Fibroblast of lung (primary cell): ENCODE data around the gene UTS2B. TPM values are rescaled to one million over a fixed set of nuclear protein-coding genes. Genes with fewer than 3 reads are reported as not detected.

Experiments used
- DNase-seq, 2 donors: peaks; one replicate each; pipeline versions ENCODE4 v3.0.0 to v3.0.0-alpha.2; 2010; ENCODE audit warnings: low read depth in 2 of 2
- H2AFZ ChIP-seq: 2 replicates; pipeline ENCODE4 v1.5.1; 2012; ENCODE audit warnings: low read length, control low read depth, inconsistent platforms
- H3K27ac ChIP-seq: 2 replicates; pipeline ENCODE4 v1.5.1; 2011; ENCODE audit warnings: low read length, control low read depth; ENCODE audit not compliant: insufficient read depth
- H3K27me3 ChIP-seq: 2 replicates; pipeline ENCODE4 v1.5.1; 2011; ENCODE audit warnings: mild to moderate bottlenecking, low read length; ENCODE audit not compliant: control insufficient read depth, insufficient read depth
- H3K36me3 ChIP-seq: 2 replicates; pipeline ENCODE4 v1.5.1; 2011; ENCODE audit warnings: low read length; ENCODE audit not compliant: control insufficient read depth, insufficient read depth
- H3K4me1 ChIP-seq: 2 replicates; pipeline ENCODE4 v1.5.1; 2011; ENCODE audit warnings: low read length; ENCODE audit not compliant: control insufficient read depth, insufficient read depth; ENCODE audit errors: extremely low read depth
- H3K4me2 ChIP-seq: 2 replicates; pipeline ENCODE4 v1.5.1; 2011; ENCODE audit warnings: low read length, control low read depth; ENCODE audit not compliant: insufficient read depth; ENCODE audit errors: extremely low read depth
- H3K4me3 ChIP-seq, 4 experiments: fragments of 200-600 bp in 1 of 4; sonication (generic) in 1 of 4; replicated peaks in 1 of 4; 2 replicates each; pipeline ENCODE4 v1.5.1; 2011 to 2016; ENCODE audit warnings: low read length in 4 of 4, low read depth in 3 of 4, mild to moderate bottlenecking in 3 of 4, control low read depth in 2 of 4, inconsistent platforms in 1 of 4, mixed read lengths in 1 of 4; ENCODE audit not compliant: insufficient read depth in 1 of 4; ENCODE audit errors: control extremely low read depth in 1 of 4
- H3K79me2 ChIP-seq: 2 replicates; pipeline ENCODE4 v1.5.1; 2012; ENCODE audit warnings: mild to moderate bottlenecking, low read length, inconsistent platforms; ENCODE audit not compliant: control insufficient read depth, insufficient read depth
- H3K9ac ChIP-seq: 2 replicates; pipeline ENCODE4 v1.5.1; 2011; ENCODE audit warnings: mild to moderate bottlenecking, low read length, control low read depth; ENCODE audit not compliant: insufficient read depth
- H3K9me3 ChIP-seq: 2 replicates; pipeline ENCODE4 v1.5.1; 2012; ENCODE audit warnings: low read depth, low read length; ENCODE audit not compliant: control insufficient read depth, insufficient read depth
- H4K20me1 ChIP-seq: 2 replicates; pipeline ENCODE4 v1.5.1; 2011; ENCODE audit warnings: low read length; ENCODE audit not compliant: control insufficient read depth, insufficient read depth; ENCODE audit errors: extremely low read depth
- CTCF ChIP-seq, 2 donors: IDR thresholded peaks in 1 of 2; conservative IDR thresholded peaks in 1 of 2; 1 replicate in 1 of 2; 2 replicates in 1 of 2; pipeline ENCODE4 v1.5.1; 2011 to 2012; ENCODE audit warnings: low read length in 2 of 2, control low read depth in 1 of 2, inconsistent platforms in 1 of 2, low read depth in 1 of 2, mild to moderate bottlenecking in 1 of 2
- EZH2 ChIP-seq: IDR thresholded peaks from 2 replicates; pipeline ENCODE4 v1.5.1; 2012; ENCODE audit warnings: low read length, control low read depth, mild to moderate bottlenecking; ENCODE audit errors: missing control alignments
- polyA plus RNA-seq, 2 donors: library from polyadenylated mRNA; depleted of rRNA in 1 of 2; stranded (reverse) in 1 of 2; unstranded in 1 of 2; fragments of >200 nt; gene quantifications; 2 replicates each; pipeline ENCODE4 v1.2.1, GENCODE V29; 2011 to 2012; ENCODE audit warnings: missing spikeins in 1 of 2
- total RNA-seq: library from RNA; depleted of rRNA; stranded (reverse); fragments of >200 nt; gene quantifications from 2 replicates; pipeline ENCODE4 v1.2.1, GENCODE V29; 2014

Gene UTS2B
- total and polyA plus RNA-seq, 2 donors (not counting 1 experiment from before 2014, with no cell fraction given), result 0.99 to 1.3 TPM

- H3K4me2 ChIP-seq, result no peak overlapping the region
- H3K27ac ChIP-seq, result no peak overlapping the region
- no peaks in the 10 kb centered on the region for H3K36me3 ChIP-seq
- TF ChIP-seq CTCF (conservative IDR thresholded peaks at IDR 0.05 in 1 of 2, IDR thresholded peaks at IDR 0.05 in 1 of 2; ENCODE audit: low read depth in 1 of 2, low read length in 2 of 2), result no peak
- no peak for TF ChIP-seq EZH2
- H3K4me3 ChIP-seq, result no peak overlapping the region
- H3K79me2 ChIP-seq, result no peaks in the 10 kb centered on the region
- no peak overlapping the region for H2AFZ ChIP-seq
- no peaks in the 10 kb centered on the region for H3K27me3 ChIP-seq
- H4K20me1 ChIP-seq, result no peaks in the 10 kb centered on the region
- no peaks in the 10 kb centered on the region for H3K9me3 ChIP-seq
- no peak overlapping the region for H3K9ac ChIP-seq
- DNase-seq, result no peak
- H3K4me1 ChIP-seq, result no peaks in the 10 kb centered on the region
Observed at GRCh38 chr3:191259486-191259885, 70.8 kb downstream of the UTS2B start.

- no peak for DNase-seq
- Histone ChIP-seq H4K20me1 (no peaks in the 10 kb centered on the region), H3K4me3 (no peak overlapping the region), H3K9ac (no peak overlapping the region), H3K9me3 (no peaks in the 10 kb centered on the region), H3K4me1 (no peaks in the 10 kb centered on the region), H3K27ac (no peak overlapping the region), H2AFZ (no peak overlapping the region), H3K4me2 (no peak overlapping the region), H3K27me3 (no peaks in the 10 kb centered on the region), H3K79me2 (no peaks in the 10 kb centered on the region), H3K36me3 (no peaks in the 10 kb centered on the region)
- TF ChIP-seq EZH2 (no peak), CTCF (conservative IDR thresholded peaks at IDR 0.05 in 1 of 2, IDR thresholded peaks at IDR 0.05 in 1 of 2; ENCODE audit: low read depth in 1 of 2, low read length in 2 of 2) (no peak)
Observed at GRCh38 chr3:191257286-191257685, 73.0 kb downstream of the UTS2B start.

GRCh38 chr3:191256405-191256804 is 73.9 kb downstream of the UTS2B start:
- Histone ChIP-seq H2AFZ (no peak overlapping the region), H3K4me3 (no peak overlapping the region), H3K9ac (no peak overlapping the region), H3K4me2 (peak overlapping the region; percentile 27), H3K36me3 (no peaks in the 10 kb centered on the region), H3K79me2 (no peaks in the 10 kb centered on the region), H3K27me3 (no peaks in the 10 kb centered on the region), H3K27ac (no peak overlapping the region), H3K4me1 (no peaks in the 10 kb centered on the region), H3K9me3 (no peaks in the 10 kb centered on the region), H4K20me1 (no peaks in the 10 kb centered on the region)
- no peak for DNase-seq
- TF ChIP-seq CTCF (conservative IDR thresholded peaks at IDR 0.05 in 1 of 2, IDR thresholded peaks at IDR 0.05 in 1 of 2; ENCODE audit: low read depth in 1 of 2, low read length in 2 of 2) (no peak), EZH2 (no peak)
